Muscle layer of duodenum (tissue), 2 donors: Measurements from ENCODE around the gene FRG2B.
"Not testable (repeated sequence)": the region's sequence is repeated elsewhere in the genome, so short reads cannot be mapped to it uniquely, and the experiment has no call there.

Experiments
- H3K27ac ChIP-seq: one replicate; pipeline ENCODE4 v1.7.0; 2013; ENCODE audit warnings: mild to moderate bottlenecking, low read length
- H3K27me3 ChIP-seq: one replicate; pipeline ENCODE4 v1.7.0; 2013; ENCODE audit warnings: low read depth, mild to moderate bottlenecking, control low read depth, low read length
- H3K36me3 ChIP-seq, 2 donors: one replicate each; pipeline ENCODE4 v1.7.0; 2013; ENCODE audit warnings: low read length in 2 of 2, control low read depth in 1 of 2, mild to moderate bottlenecking in 1 of 2; ENCODE audit not compliant: insufficient read depth in 2 of 2, control insufficient read depth in 1 of 2
- H3K4me1 ChIP-seq, 2 donors: one replicate each; pipeline ENCODE4 v1.7.0; 2013; ENCODE audit warnings: low read length in 2 of 2, mild to moderate bottlenecking in 2 of 2, control low read depth in 1 of 2, moderate library complexity in 1 of 2; ENCODE audit not compliant: insufficient read depth in 2 of 2, control insufficient read depth in 1 of 2
- H3K4me3 ChIP-seq, 2 donors: one replicate each; pipeline ENCODE4 v1.7.0; 2013; ENCODE audit warnings: low read length in 2 of 2, low read depth in 1 of 2, mild to moderate bottlenecking in 1 of 2
- H3K9me3 ChIP-seq, 2 donors: one replicate each; pipeline ENCODE4 v1.7.0; 2013; ENCODE audit warnings: low read length in 2 of 2, control low read depth in 1 of 2, mild to moderate bottlenecking in 1 of 2; ENCODE audit not compliant: control insufficient read depth in 1 of 2
- donor health status: healthy.

Gene FRG2B

DNA sequence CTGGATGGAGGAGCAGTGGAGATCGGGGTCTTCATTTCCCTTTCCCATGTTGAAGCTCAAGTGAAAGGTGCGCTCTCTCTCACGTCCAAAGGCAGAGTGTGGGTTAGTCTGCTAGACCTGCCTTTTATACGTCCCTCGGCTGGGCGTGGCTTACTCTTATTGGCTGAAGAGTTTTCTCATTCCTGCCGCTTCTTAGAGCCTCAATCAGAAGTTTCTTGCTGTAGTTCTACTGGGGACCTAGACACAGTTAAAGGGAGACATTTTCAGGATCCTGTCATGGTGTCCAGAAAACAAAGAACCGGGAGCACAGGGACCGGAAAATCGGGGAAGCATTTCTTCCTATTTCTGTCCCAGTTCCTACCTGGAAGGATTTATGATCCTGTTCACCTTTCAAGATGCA lies at the start of gene FRG2B:
FRG2B (minus strand) TSS at position 101 of the 400 bp plus-strand sequence; CDS start at position 48, 53 bp downstream.
- not testable (repeated sequence) for H3K9me3 ChIP-seq, H3K4me3 ChIP-seq, H3K27me3 ChIP-seq, H3K4me1 ChIP-seq, H3K36me3 ChIP-seq, H3K27ac ChIP-seq

- not testable (repeated sequence) for H3K27ac ChIP-seq, H3K36me3 ChIP-seq, H3K9me3 ChIP-seq
Measured at GRCh38 chr10:133667446-133667845, 40.9 kb upstream of the FRG2B start.

DNA sequence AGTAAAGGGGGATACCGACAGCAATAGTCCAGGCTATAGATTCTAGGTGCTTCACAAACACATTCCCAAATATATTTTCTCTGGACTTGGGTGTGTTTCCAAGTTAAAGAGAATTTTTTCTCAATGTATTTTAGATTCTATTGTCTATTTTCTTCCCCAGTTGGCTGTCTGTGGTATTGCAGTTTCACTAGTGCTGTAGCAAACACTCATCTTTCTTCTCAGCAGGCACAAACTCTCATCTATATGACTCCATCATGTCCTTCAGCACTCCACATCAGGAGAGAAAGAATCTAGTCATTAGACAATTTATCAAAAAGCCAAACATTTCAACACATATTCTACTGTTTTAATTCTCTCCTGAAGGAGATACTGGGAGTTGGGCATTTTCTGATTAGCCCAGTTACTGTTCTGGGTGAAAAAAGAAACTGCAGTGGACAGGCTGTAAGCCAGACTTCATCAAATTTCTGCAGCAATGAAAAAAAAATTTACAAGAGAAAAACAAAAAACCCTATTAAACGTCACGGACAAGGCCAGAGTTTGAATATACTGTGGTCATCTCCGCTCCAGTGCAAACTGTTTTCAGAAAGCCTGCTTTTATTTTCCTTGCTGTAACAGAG lies 37.1 kb upstream of the FRG2B start:
- H3K4me3 ChIP-seq, H3K27ac ChIP-seq, H3K36me3 ChIP-seq, H3K4me1 ChIP-seq, H3K27me3 ChIP-seq, H3K9me3 ChIP-seq: not testable (repeated sequence)

More at GRCh38 chr10:133667446-133667845, 40.9 kb upstream of the FRG2B start:
- not testable (repeated sequence) for H3K4me3 ChIP-seq, H3K4me1 ChIP-seq, H3K27me3 ChIP-seq

DNA sequence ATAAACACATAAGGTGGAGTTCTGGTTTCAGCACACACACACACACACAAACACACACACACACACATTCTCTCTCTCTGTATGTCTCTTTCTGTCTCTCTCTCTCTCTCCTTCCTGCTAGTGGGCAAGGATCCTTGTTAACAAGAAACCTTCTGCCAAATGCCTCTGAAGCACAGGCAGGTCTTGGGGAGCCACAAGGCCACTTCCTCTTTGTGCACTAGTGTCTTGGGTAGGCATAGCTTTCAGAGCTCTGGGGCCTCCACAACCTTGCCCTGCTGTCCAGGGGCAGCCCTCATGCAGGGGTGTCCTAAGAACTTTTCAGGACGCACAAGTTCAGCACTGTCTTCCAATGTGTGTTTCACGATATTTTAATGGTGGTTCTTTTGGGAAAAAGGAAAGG lies 34.5 kb upstream of the FRG2B start:
- H3K9me3 ChIP-seq, H3K36me3 ChIP-seq, H3K27me3 ChIP-seq, H3K4me3 ChIP-seq, H3K27ac ChIP-seq, H3K4me1 ChIP-seq: not testable (repeated sequence)

DNA sequence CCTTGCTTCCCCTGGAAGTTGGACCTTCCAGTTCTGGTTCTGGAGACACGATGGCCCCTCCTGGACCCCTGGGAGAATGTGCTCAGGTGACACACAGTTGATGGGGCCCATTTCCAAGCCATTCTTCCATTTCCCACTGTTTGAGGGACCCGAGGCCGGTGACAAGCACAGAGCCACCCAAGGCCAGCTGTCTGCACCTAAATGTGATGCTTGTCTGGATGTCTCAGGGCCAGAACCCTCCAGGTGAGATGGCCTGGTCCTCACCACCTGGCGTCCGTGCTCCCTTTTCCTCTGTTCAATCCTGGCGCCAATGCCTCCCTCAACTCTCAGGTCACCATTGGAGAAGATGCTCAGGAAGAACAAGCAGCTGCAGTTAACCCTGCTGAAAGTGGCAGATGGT lies 33.9 kb upstream of the FRG2B start:
- not testable (repeated sequence) for H3K9me3 ChIP-seq, H3K27me3 ChIP-seq, H3K36me3 ChIP-seq, H3K4me3 ChIP-seq, H3K4me1 ChIP-seq, H3K27ac ChIP-seq

DNA sequence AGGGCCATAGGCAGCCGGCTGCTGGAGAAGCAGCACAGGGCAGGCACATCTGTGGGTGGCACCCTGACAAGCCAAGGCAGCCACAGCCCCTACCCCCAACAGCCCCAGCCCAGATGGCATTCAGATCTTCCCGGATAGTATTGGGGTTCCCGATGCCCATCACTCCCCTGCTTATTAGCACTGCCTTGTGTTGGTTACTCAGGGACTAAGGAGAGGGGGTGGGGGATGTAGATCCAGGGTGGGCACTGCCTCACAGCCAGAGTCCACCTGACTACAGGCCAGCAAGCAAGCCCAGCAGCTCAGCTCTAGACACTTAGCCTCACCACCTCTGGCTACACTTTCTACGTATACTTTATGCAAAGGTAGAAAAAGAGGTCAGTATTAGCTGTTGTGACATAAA lies 30.7 kb upstream of the FRG2B start:
- not testable (repeated sequence) for H3K9me3 ChIP-seq

GRCh38 chr10:133648872-133649455 lies 22.4 kb upstream of the FRG2B start:
- H3K27ac ChIP-seq, H3K4me1 ChIP-seq, H3K9me3 ChIP-seq, H3K4me3 ChIP-seq, H3K36me3 ChIP-seq, H3K27me3 ChIP-seq: not testable (repeated sequence)

More for the DNA sequence above, 30.7 kb upstream of the FRG2B start:
- not testable (repeated sequence) for H3K27me3 ChIP-seq, H3K4me3 ChIP-seq, H3K27ac ChIP-seq, H3K36me3 ChIP-seq, H3K4me1 ChIP-seq

GRCh38 chr10:133647075-133647748 lies 20.6 kb upstream of the FRG2B start:
- not testable (repeated sequence) for H3K4me1 ChIP-seq

DNA sequence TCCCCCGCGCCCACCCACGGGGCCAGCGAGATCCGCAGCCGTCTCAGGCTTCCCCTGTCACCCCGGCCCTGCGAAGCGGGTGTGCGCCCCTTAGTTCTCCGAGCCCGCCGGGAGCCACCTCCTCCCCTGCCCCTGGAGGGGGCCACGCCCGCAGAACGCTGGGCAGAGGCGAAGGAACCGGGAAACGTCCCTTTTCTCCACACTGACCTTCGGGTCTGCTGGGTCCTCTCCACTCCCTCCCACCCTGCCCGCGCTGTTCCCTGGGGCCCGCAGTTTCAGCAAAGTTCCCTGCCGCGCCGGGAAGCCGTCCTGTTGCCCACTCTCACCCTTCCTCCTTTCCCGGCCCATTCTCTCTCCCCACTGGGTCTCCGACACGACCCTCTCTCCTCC lies 11.2 kb upstream of the FRG2B start:
- not testable (repeated sequence) for H3K36me3 ChIP-seq, H3K27ac ChIP-seq, H3K27me3 ChIP-seq, H3K9me3 ChIP-seq, H3K4me3 ChIP-seq, H3K4me1 ChIP-seq

More at GRCh38 chr10:133647075-133647748, 20.6 kb upstream of the FRG2B start:
- H3K27ac ChIP-seq, H3K9me3 ChIP-seq, H3K4me3 ChIP-seq, H3K27me3 ChIP-seq, H3K36me3 ChIP-seq: not testable (repeated sequence)

DNA sequence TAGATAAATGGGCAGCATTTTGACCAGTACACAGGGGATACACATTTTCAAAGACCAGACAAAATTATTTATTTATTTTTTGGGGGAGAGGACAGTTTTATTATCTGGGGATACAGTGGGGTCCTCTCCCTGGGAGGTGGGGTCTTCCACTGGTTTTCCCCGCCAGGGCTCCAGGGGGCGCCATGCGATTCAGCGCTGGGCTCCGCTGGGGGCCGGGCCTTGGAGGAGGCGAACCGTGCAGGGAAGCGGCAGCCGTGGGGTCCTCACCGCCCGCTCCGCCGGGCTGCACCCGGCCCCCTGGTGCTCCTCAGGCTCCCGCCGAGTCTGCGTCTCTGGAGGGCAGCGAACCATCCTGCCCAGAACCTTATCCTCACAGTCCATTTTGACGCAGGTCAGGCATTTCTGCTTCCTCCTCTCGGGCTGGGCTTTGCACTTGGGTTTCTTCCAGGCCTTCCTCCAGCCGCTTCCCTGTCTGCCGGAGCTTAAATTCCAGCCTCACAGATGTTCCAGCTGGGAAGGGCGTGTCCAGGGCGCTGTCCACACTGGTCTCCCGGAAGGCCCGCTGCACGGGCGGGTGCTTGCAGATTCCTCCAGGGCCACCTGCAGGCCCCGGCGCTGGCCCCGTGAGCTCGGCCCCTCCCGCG lies 10.7 kb upstream of the FRG2B start:
- not testable (repeated sequence) for H3K4me1 ChIP-seq, H3K27me3 ChIP-seq, H3K9me3 ChIP-seq, H3K4me3 ChIP-seq, H3K36me3 ChIP-seq, H3K27ac ChIP-seq

DNA sequence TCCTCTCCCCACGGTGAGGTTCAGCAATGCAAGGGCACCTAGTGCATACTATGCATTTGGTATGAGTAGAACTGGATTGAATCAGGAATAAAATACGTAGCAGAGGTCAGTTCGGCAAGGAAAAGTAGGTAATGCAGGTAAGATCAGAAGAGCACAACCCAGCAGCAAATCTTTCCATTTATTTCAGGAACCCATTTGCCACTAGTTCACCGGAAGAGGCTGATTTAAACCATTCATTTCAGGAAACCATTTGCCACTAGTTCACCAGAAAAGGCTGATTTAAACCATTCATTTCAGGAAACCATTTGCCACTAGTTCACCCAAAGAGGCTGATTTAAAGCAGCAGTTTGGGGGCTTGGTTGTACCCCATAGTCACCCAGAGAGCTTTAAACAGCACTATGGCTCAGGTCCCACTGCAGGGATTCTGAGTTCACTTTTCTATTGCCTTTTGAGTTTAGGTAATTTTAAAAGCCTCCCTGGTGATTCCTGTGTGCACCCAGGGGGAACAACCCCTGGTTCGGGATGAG lies 4.2 kb upstream of the FRG2B start:
- not testable (repeated sequence) for H3K4me3 ChIP-seq, H3K4me1 ChIP-seq, H3K27ac ChIP-seq, H3K9me3 ChIP-seq, H3K27me3 ChIP-seq, H3K36me3 ChIP-seq
